Chondrocyte (in vitro differentiated cells): ENCODE data around the gene MSRB3. TPM values are rescaled to one million over a fixed set of nuclear protein-coding genes. Genes with fewer than 3 reads are reported as not detected.

ENCODE experiments used
- DNase-seq: peaks from one replicate; pipeline ENCODE4 v3.0.0; 2021; ENCODE audit warnings: mixed read lengths, low spot score
- H3K27ac Mint-ChIP-seq: one replicate; pipeline ENCODE4 v1.8.0; 2021; ENCODE audit warnings: mild to moderate bottlenecking, moderate library complexity, mixed read lengths; ENCODE audit not compliant: unreplicated experiment
- H3K27me3 Mint-ChIP-seq: 2 replicates; pipeline ENCODE4 v1.8.0; 2021; ENCODE audit warnings: low read depth, mixed read lengths
- H3K36me3 Mint-ChIP-seq: 2 replicates; pipeline ENCODE4 v1.8.0; 2021; ENCODE audit warnings: low read depth, mixed read lengths
- H3K4me1 Mint-ChIP-seq: 2 replicates; pipeline ENCODE4 v1.8.0; 2021; ENCODE audit warnings: low read depth, mild to moderate bottlenecking, mixed read lengths
- H3K4me3 Mint-ChIP-seq: one replicate; pipeline ENCODE4 v1.8.0; 2021; ENCODE audit warnings: mild to moderate bottlenecking, moderate library complexity, mixed read lengths; ENCODE audit not compliant: unreplicated experiment
- H3K9me3 Mint-ChIP-seq: 2 replicates; pipeline ENCODE4 v1.8.0; 2021; ENCODE audit warnings: low read depth, mixed read lengths
- CTCF ChIP-seq: fragments of 200-600 bp; sonication (generic); IDR thresholded peaks from 2 replicates; pipeline ENCODE4 v1.5.0; 2021; ENCODE audit warnings: antibody characterized with exemption, mild to moderate bottlenecking, moderate library complexity
- total RNA-seq: library from RNA; stranded (reverse); gene quantifications from 3 replicates; pipeline ENCODE4 v1.2.1, GENCODE V29; 2021

The MSRB3 gene
- total RNA-seq, 1 donor from 2014 or later = 160 TPM

GRCh38 chr12:65496617-65497016 is 218.1 kb downstream of the MSRB3 start:
- Mint-ChIP-seq H3K4me1 (peaks cover 36% of the 10 kb centered on the region), H3K9me3 (peaks cover 2% of the 10 kb centered on the region), H3K36me3 (no peaks in the 10 kb centered on the region), H3K4me3 (no peak overlapping the region), H3K27ac (no peak overlapping the region), H3K27me3 (no peaks in the 10 kb centered on the region)
- no peak for DNase-seq
- no peak for TF ChIP-seq CTCF

- Mint-ChIP-seq H3K27ac (no peak overlapping the region), H3K4me3 (no peak overlapping the region), H3K36me3 (no peaks in the 10 kb centered on the region), H3K9me3 (no peaks in the 10 kb centered on the region), H3K27me3 (no peaks in the 10 kb centered on the region), H3K4me1 (peaks cover 36% of the 10 kb centered on the region)
- TF ChIP-seq CTCF = no peak
- no peak for DNase-seq
These were observed 219.2 kb downstream of the MSRB3 start for GRCh38 chr12:65497660-65498059.

- Mint-ChIP-seq H3K27me3 (no peaks in the 10 kb centered on the region), H3K27ac (no peak overlapping the region), H3K4me3 (no peak overlapping the region), H3K4me1 (peaks cover 36% of the 10 kb centered on the region), H3K9me3 (no peaks in the 10 kb centered on the region), H3K36me3 (no peaks in the 10 kb centered on the region)
- DNase-seq = no peak
- no peak for TF ChIP-seq CTCF
These were observed 220.7 kb downstream of the MSRB3 start for GRCh38 chr12:65499167-65499566.

- H3K27me3 Mint-ChIP-seq = no peaks in the 10 kb centered on the region
- H3K4me1 Mint-ChIP-seq = peaks cover 26% of the 10 kb centered on the region
- H3K9me3 Mint-ChIP-seq = no peaks in the 10 kb centered on the region
- TF ChIP-seq CTCF = no peak
- no peak overlapping the region for H3K27ac Mint-ChIP-seq
- no peak overlapping the region for H3K4me3 Mint-ChIP-seq
- DNase-seq = no peak
- H3K36me3 Mint-ChIP-seq = no peaks in the 10 kb centered on the region
These were observed 221.8 kb downstream of the MSRB3 start for GRCh38 chr12:65500091-65500900.

GRCh38 chr12:65501093-65501621 is 222.7 kb downstream of the MSRB3 start:
- no peaks in the 10 kb centered on the region for H3K9me3 Mint-ChIP-seq
- H3K4me3 Mint-ChIP-seq = no peak overlapping the region
- H3K27ac Mint-ChIP-seq = no peak overlapping the region
- H3K27me3 Mint-ChIP-seq = no peaks in the 10 kb centered on the region
- TF ChIP-seq CTCF = no peak
- H3K36me3 Mint-ChIP-seq = no peaks in the 10 kb centered on the region
- peaks cover 23% of the 10 kb centered on the region for H3K4me1 Mint-ChIP-seq
- no peak for DNase-seq
